GM12874 (cell line): ENCODE data around the gene CHIC2.

ENCODE experiments used
- TF ChIP-seq, protein P1 (sequence below): IDR thresholded peaks from 2 replicates; pipeline ENCODE4 v1.5.1; 2011; ENCODE audit warnings: low read depth, mild to moderate bottlenecking, control low read depth, low read length, moderate library complexity; ENCODE audit not compliant: insufficient read depth

CHIC2 gene

DNA sequence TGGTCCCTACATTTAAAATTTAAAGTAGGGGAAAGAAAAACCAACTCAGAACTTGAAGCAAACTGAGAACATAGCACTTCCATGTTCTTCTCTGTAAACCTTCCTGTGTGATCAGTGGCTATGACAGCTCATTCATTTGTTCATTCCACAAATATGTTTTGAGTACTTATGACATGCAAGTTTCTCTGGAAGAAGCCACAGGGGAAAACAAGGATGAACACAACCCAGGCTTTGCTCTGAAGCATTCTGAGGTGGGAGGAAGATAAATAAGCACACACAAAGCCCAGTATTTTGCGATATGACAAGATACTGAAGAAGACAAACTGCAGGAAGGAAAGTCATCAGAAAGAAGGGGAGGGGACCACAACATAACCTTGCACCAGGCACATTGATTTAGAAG, 96.4 kb downstream of the CHIC2 start:
- TF ChIP-seq, protein P1, sequence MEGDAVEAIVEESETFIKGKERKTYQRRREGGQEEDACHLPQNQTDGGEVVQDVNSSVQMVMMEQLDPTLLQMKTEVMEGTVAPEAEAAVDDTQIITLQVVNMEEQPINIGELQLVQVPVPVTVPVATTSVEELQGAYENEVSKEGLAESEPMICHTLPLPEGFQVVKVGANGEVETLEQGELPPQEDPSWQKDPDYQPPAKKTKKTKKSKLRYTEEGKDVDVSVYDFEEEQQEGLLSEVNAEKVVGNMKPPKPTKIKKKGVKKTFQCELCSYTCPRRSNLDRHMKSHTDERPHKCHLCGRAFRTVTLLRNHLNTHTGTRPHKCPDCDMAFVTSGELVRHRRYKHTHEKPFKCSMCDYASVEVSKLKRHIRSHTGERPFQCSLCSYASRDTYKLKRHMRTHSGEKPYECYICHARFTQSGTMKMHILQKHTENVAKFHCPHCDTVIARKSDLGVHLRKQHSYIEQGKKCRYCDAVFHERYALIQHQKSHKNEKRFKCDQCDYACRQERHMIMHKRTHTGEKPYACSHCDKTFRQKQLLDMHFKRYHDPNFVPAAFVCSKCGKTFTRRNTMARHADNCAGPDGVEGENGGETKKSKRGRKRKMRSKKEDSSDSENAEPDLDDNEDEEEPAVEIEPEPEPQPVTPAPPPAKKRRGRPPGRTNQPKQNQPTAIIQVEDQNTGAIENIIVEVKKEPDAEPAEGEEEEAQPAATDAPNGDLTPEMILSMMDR: no peak

DNA sequence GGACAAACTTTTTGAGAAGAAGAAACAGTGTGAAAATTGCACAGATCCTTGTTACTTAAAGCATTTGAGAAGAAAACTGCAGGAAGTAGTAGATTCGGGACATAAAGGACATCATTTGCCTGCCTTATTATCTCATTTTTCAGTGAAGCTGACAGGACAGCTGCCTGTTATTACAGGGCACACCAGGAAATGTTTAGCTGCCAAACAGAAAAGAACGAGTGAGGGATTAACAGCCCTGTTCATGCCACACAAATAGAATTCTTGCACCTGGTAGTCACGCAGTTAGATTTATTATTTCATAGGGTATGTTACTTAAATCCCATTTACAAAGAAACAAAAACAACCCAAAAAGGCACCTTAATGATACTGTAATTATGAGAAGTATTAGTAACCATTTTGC, 100.6 kb downstream of the CHIC2 start:
- TF ChIP-seq, protein P1: no peak

DNA sequence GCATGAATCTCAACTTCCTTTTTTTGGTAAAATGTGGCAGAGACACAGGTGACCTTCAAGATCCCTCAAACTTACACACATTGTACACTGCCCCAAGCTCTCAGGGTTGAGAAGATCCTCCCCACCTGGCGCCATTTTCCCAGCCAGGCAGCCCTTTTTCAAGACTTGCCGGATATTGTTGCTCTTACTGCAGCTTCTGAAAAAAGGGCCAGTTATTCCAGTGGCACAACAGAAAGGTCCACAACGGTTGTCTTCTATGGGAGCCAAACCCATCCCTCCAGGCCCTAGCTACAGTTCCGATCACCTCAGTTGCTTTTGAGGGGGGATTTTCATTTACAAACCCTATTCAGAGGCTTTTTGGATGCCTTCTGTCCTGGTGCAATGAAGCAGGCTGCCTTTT, 101.1 kb downstream of the CHIC2 start:
- TF ChIP-seq, protein P1: no peak

DNA sequence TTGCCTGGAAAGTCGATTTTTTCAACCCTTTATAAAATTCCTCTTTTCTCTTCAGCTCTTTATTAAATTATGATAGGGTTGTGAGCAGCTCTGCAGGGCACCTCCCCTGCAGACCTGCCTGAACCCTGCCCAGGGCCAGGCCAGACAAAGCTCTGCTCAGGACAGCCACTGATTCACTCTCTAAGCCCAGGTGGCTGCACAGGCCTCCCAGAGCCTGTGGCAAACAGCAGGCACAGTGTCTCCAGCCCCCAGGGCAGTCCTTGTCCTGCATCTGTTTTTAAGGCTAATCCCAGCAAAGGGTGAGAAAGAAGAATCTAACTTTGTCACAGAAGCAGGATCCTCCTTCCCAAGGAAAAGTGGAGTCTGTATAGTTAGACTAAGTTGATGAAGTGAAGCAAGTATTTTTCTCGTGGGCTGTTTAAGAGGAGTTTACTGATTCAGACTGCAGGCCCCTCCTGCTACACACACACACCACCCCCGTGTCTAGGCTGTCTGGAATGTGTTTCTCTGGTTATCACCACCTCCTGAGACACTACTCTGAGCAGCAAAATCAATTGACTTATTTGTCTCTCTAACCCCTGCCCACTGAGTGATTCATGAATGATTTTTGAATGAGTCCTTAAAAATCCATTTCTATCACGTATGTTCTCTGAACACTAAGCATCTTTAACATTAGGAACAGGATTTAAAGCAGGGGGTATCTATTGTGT, 101.7 kb downstream of the CHIC2 start:
- TF ChIP-seq, protein P1: no peak

DNA sequence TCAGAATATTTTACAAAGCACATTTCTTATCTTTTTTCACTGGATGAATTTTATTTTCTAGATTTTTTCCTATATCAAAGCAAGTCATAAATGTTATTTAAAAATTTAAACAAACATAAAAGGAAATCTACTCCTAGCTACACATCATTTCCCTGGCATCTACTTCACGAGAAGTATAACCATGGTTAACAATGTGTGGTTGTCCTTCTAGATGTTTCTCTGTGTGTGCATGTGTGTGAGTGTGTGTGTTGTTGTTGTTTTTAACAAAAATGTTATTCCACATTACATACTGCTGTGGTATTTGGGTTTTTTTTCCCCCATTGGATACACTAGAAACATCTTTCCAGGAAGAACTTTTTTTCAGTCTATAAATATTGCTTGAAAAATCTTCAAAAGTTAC, 103.1 kb downstream of the CHIC2 start:
- TF ChIP-seq, protein P1: no peak

DNA sequence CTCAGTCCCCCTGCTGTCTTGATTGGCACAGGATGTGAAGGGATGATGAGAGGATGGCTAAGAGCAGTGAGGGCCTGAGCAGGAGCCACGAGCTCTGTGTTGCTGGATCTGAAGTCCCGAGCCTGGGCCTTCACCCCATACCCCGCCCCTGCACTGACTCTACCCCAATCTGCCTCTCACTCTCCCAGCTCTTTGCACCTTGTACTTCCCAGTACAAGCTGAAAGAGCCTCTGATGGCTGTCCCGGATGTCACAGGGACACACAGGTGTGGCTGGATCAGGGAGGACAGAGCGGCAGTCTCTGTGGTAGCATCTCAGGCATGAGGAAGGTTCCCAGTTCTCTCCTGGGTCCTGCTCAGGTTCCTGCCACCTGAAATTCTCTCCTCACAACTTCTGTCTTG, 103.6 kb downstream of the CHIC2 start:
- TF ChIP-seq, protein P1: no peak
